Measurements from ENCODE around the gene TCF20.

TCF20 gene

GRCh38 chr22:42282252-42282942, 11.9 kb upstream of the TCF20 start:
- no peak for DNase-seq (ENCODE audit: low read depth in 3 of 3)

- DNase-seq (ENCODE audit: low read depth in 3 of 3), result no peak
These were observed 11.3 kb upstream of the TCF20 start for GRCh38 chr22:42281706-42282251.

GRCh38 chr22:42281284-42281683, 10.8 kb upstream of the TCF20 start:
- no peak for DNase-seq (ENCODE audit: low read depth in 3 of 3)

GRCh38 chr22:42280836-42281235, 10.4 kb upstream of the TCF20 start:
- no peak for DNase-seq (ENCODE audit: low read depth in 3 of 3)

GRCh38 chr22:42280140-42280539, 9.7 kb upstream of the TCF20 start:
- DNase-seq (ENCODE audit: low read depth in 3 of 3), result no peak

- no peak for DNase-seq (ENCODE audit: low read depth in 3 of 3)
These were observed 9.1 kb upstream of the TCF20 start for GRCh38 chr22:42279425-42280020.

GRCh38 chr22:42277988-42278776, 7.7 kb upstream of the TCF20 start:
- no peak for DNase-seq (ENCODE audit: low read depth in 3 of 3)

- DNase-seq (ENCODE audit: low read depth in 3 of 3), result no peak
These were observed 6.8 kb upstream of the TCF20 start for GRCh38 chr22:42277232-42277753.

GRCh38 chr22:42275970-42276369, 5.5 kb upstream of the TCF20 start:
- DNase-seq (ENCODE audit: low read depth in 3 of 3), result no peak

GRCh38 chr22:42275176-42275575, 4.7 kb upstream of the TCF20 start:
- DNase-seq (ENCODE audit: low read depth in 3 of 3), result no peak

GRCh38 chr22:42273855-42274451, 3.5 kb upstream of the TCF20 start:
- no peak for DNase-seq (ENCODE audit: low read depth in 3 of 3)

GRCh38 chr22:42272431-42272999, 2.1 kb upstream of the TCF20 start:
- DNase-seq (ENCODE audit: low read depth in 3 of 3), result no peak

- no peak for DNase-seq (ENCODE audit: low read depth in 3 of 3)
These were observed 1.5 kb upstream of the TCF20 start for GRCh38 chr22:42271906-42272305.

- DNase-seq (ENCODE audit: low read depth in 3 of 3), result no peak
These were observed 849 bp upstream of the TCF20 start for GRCh38 chr22:42271191-42271813.

GRCh38 chr22:42270176-42270509, 310 bp downstream of the TCF20 start:
- DNase-seq (ENCODE audit: low read depth in 3 of 3), result peak in 2 of 3 experiments; percentile 24 to 49

- peak; percentile 43 to 51 (median 46) for DNase-seq (ENCODE audit: low read depth in 3 of 3)
These were observed 849 bp downstream of the TCF20 start for GRCh38 chr22:42269432-42270175.

GRCh38 chr22:42268852-42269410, 1.5 kb downstream of the TCF20 start:
- DNase-seq (ENCODE audit: low read depth in 3 of 3), result no peak

GRCh38 chr22:42265321-42265720, 5.1 kb downstream of the TCF20 start:
- DNase-seq (ENCODE audit: low read depth in 3 of 3), result no peak

GRCh38 chr22:42263944-42264343, 6.5 kb downstream of the TCF20 start:
- DNase-seq (ENCODE audit: low read depth in 3 of 3), result no peak

- DNase-seq (ENCODE audit: low read depth in 3 of 3), result no peak
These were observed 7.5 kb downstream of the TCF20 start for GRCh38 chr22:42262964-42263363.
